GM19193 (cell line): ENCODE measurements around the gene SBF1.

Experiments used
- POLR2A ChIP-seq: IDR thresholded peaks from 4 replicates; pipeline ENCODE4 v1.6.1; 2011; ENCODE audit not compliant: insufficient read depth, insufficient read length; ENCODE audit errors: extremely low read depth

The SBF1 gene

GRCh38 chr22:50422961-50423815 is 51.6 kb downstream of the SBF1 start:
- no peak for TF ChIP-seq POLR2A

GRCh38 chr22:50422046-50422445 is 52.8 kb downstream of the SBF1 start:
- TF ChIP-seq POLR2A, result no peak

DNA sequence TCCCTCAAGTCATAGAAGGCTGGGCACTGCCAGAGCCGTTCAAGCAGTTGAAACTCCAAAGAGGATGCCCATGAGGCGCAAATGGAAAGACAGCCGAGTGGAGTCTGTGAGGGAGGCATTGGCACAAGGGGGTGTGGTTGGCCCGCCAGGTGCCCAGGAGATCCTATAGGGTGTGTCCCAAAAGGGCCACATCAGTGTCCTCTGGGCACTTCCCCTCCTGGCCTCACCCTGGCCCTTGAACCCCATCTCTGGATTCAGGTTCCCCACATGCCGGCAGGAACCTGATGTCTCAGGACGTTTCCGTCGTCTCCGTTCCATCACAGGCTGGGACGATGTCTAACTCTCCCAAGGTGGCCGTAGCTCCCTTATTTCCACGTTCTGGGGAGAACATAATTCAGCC is 54.3 kb downstream of the SBF1 start:
- no peak for TF ChIP-seq POLR2A

- TF ChIP-seq POLR2A, result no peak
Observed at GRCh38 chr22:50420015-50420414, 54.8 kb downstream of the SBF1 start.

DNA sequence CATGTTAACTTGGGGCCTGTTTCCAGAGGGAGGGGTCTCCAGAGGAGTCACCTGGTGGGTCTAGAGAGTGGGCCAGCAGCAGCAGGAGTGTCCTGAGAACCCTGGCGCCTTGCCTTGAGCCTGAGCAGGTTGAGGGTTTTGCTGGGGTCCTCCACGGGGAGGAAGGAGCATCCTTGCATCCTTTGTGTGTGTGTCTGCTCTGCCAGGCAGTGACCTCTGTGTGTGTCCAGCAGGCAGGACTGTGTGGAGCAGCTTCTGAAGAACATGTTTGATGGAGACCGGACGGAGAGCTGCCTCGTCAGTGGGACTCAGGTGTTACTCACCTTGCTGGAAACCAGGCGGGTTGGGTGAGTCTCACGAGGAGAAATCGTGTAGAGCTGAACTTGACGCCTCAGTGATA is 55.7 kb downstream of the SBF1 start:
- no peak for TF ChIP-seq POLR2A

- no peak for TF ChIP-seq POLR2A
Observed at GRCh38 chr22:50418624-50419023, 56.2 kb downstream of the SBF1 start.

- TF ChIP-seq POLR2A, result no peak
Observed at GRCh38 chr22:50417411-50418210, 57.2 kb downstream of the SBF1 start.

- TF ChIP-seq POLR2A, result no peak
Observed at GRCh38 chr22:50416996-50417395, 57.8 kb downstream of the SBF1 start.

DNA sequence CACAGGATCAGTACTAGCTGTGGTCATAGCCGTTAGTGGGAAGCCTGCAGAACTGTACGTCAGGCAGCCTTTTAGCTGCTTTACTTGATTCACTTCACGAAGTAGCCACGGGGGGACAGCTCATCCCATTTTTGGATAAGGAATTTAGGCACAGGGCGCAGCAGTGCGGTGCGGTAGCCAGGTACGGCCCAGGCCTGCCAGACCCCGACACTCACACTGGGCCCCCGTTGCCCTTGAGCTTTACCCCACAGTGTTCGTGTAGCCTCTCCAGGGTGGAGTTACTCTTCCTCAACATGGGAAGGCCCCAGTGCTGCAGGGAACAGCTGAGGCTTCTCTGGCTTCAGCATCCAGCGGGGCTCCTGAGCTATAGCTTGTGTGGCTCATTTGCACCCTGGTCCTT is 59.4 kb downstream of the SBF1 start:
- TF ChIP-seq POLR2A, result no peak

GRCh38 chr22:50414476-50415248 is 60.2 kb downstream of the SBF1 start:
- no peak for TF ChIP-seq POLR2A

DNA sequence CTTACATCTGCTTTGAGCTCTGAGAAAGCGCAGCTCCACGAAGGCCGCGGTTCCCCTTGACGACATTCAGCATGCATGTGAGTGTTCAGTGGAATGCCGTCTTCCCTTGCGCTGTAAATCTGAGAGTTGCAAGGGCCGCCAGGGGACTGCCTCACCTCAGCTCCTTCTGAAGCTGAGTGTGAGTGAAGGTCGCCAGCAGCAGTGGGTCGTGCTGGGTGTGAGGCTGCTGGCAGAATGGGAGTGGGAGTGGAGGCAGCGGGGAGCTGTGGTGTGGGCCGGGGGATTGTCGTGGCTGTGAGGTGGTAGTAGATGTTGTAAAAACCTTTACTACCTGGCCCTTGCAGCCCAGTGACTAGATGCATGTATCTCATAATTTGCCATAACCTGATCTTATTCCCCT is 66.5 kb downstream of the SBF1 start:
- TF ChIP-seq POLR2A, result no peak

GRCh38 chr22:50406416-50407170 is 68.2 kb downstream of the SBF1 start:
- no peak for TF ChIP-seq POLR2A

GRCh38 chr22:50403701-50404101 is 71.1 kb downstream of the SBF1 start:
- TF ChIP-seq POLR2A, result no peak

DNA sequence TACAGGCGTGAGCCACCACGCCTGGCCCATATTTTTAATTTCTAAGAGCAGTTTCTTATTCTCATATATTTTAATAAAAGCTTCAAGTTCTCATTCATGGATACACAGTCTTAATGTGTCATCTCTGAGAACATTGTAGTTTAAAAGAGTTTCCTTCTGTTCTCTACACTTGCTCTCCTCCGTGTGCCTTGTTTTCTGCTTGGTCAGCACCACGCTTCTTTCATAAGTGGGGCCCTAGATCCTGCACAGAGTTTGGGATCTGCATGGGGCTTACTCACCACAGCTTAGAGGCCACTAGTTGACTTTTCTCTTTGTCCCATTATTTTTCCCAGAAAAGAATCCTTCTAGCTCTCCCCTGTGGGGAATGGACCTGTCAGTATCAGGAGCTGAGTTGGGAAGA is 72.9 kb downstream of the SBF1 start:
- TF ChIP-seq POLR2A, result no peak

DNA sequence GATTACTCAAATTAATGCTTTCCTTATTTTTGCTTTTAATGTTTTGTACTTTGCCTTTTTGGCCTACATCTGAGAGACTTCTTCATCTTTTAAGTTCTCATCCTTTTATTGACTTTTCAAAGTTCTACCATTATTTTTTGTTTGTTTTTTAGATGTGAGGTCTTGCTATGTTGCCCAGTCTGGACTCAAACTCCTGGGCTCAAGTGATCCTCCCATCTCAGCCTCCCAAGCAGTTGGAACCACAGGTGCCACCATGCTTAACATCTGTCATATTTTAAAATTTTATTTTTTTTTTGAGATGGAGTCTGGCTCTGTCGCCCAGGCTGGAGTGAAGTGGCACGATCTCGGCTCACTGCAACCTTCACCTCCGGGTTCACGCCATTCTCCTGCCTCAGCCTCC is 73.9 kb downstream of the SBF1 start:
- TF ChIP-seq POLR2A, result no peak

- TF ChIP-seq POLR2A, result no peak
Observed at GRCh38 chr22:50400406-50400805, 74.4 kb downstream of the SBF1 start.
